ENCODE data around the gene FAM204A. TPM values are rescaled to one million over a fixed set of nuclear protein-coding genes. Genes with fewer than 3 reads are reported as not detected.

FAM204A gene
- total RNA-seq, 1 donor from 2014 or later, result 55.3 TPM

- H3K4me1 Mint-ChIP-seq (ENCODE audit: low read depth), result no peaks in the 10 kb centered on the region
- no peak overlapping the region for H3K27ac Mint-ChIP-seq
- H3K27me3 Mint-ChIP-seq, result no peaks in the 10 kb centered on the region
- H3K36me3 Mint-ChIP-seq (ENCODE audit: insufficient read depth), result peaks cover 12% of the 10 kb centered on the region
- no peaks in the 10 kb centered on the region for H3K9me3 Mint-ChIP-seq (ENCODE audit: low read depth)
- no peak for DNase-seq (ENCODE audit: low spot score, unreplicated experiment)
- H3K4me3 Mint-ChIP-seq (ENCODE audit: low read depth), result no peak overlapping the region
- TF ChIP-seq CTCF (IDR thresholded peaks at IDR 0.05; ENCODE audit: unreplicated experiment), result no peak
Measured at GRCh38 chr10:118304521-118304920, 37.6 kb downstream of the FAM204A start.

GRCh38 chr10:118301211-118301610 lies 40.9 kb downstream of the FAM204A start:
- Mint-ChIP-seq H3K9me3 (ENCODE audit: low read depth) (no peaks in the 10 kb centered on the region), H3K4me3 (ENCODE audit: low read depth) (no peak overlapping the region), H3K4me1 (ENCODE audit: low read depth) (no peaks in the 10 kb centered on the region), H3K27ac (no peak overlapping the region), H3K36me3 (ENCODE audit: insufficient read depth) (peaks cover 7% of the 10 kb centered on the region), H3K27me3 (no peaks in the 10 kb centered on the region)
- no peak for TF ChIP-seq CTCF (IDR thresholded peaks at IDR 0.05; ENCODE audit: unreplicated experiment)
- DNase-seq (ENCODE audit: low spot score, unreplicated experiment), result no peak

GRCh38 chr10:118300320-118300719 lies 41.8 kb downstream of the FAM204A start:
- no peak for DNase-seq (ENCODE audit: low spot score, unreplicated experiment)
- H3K36me3 Mint-ChIP-seq (ENCODE audit: insufficient read depth), result peaks cover 5% of the 10 kb centered on the region
- H3K27me3 Mint-ChIP-seq, result no peaks in the 10 kb centered on the region
- H3K9me3 Mint-ChIP-seq (ENCODE audit: low read depth), result no peaks in the 10 kb centered on the region
- no peaks in the 10 kb centered on the region for H3K4me1 Mint-ChIP-seq (ENCODE audit: low read depth)
- no peak overlapping the region for H3K27ac Mint-ChIP-seq
- H3K4me3 Mint-ChIP-seq (ENCODE audit: low read depth), result no peak overlapping the region
- TF ChIP-seq CTCF (IDR thresholded peaks at IDR 0.05; ENCODE audit: unreplicated experiment), result no peak

GRCh38 chr10:118298787-118299186 lies 43.3 kb downstream of the FAM204A start:
- no peak overlapping the region for H3K4me3 Mint-ChIP-seq (ENCODE audit: low read depth)
- no peak for DNase-seq (ENCODE audit: low spot score, unreplicated experiment)
- no peaks in the 10 kb centered on the region for H3K36me3 Mint-ChIP-seq (ENCODE audit: insufficient read depth)
- no peak for TF ChIP-seq CTCF (IDR thresholded peaks at IDR 0.05; ENCODE audit: unreplicated experiment)
- no peaks in the 10 kb centered on the region for H3K27me3 Mint-ChIP-seq
- H3K27ac Mint-ChIP-seq, result no peak overlapping the region
- H3K4me1 Mint-ChIP-seq (ENCODE audit: low read depth), result no peaks in the 10 kb centered on the region
- no peaks in the 10 kb centered on the region for H3K9me3 Mint-ChIP-seq (ENCODE audit: low read depth)

- TF ChIP-seq CTCF (IDR thresholded peaks at IDR 0.05; ENCODE audit: unreplicated experiment), result no peak
- DNase-seq (ENCODE audit: low spot score, unreplicated experiment), result no peak
- H3K27ac Mint-ChIP-seq, result no peak overlapping the region
- H3K9me3 Mint-ChIP-seq (ENCODE audit: low read depth), result peaks cover 5% of the 10 kb centered on the region
- H3K27me3 Mint-ChIP-seq, result peaks cover 18% of the 10 kb centered on the region
- H3K4me3 Mint-ChIP-seq (ENCODE audit: low read depth), result no peak overlapping the region
- H3K36me3 Mint-ChIP-seq (ENCODE audit: insufficient read depth), result no peaks in the 10 kb centered on the region
- no peaks in the 10 kb centered on the region for H3K4me1 Mint-ChIP-seq (ENCODE audit: low read depth)
Measured at GRCh38 chr10:118291122-118291521, 51.0 kb downstream of the FAM204A start.

Data from progenitor cell of endocrine pancreas (in vitro differentiated cells).